T-helper 17 cell (primary cell): Measurements from ENCODE around the gene P2RX7. TPM values are rescaled to one million over a fixed set of nuclear protein-coding genes. Genes with fewer than 3 reads are reported as not detected.
A peak's percentile ranks its signal among the peaks of the same experiment; 100 is the strongest.

ENCODE experiments used
- ATAC-seq: fragments of 150-1000 bp; cut with Tn5 transposase; 2 replicates; pipeline ENCODE4 v1.10.0; 2021; ENCODE audit warnings: mild to moderate bottlenecking, moderate library complexity
- DNase-seq, 3 donors: peaks; one replicate each; pipeline versions ENCODE4 v3.0.0 to v3.0.0-alpha.2; 2020 to 2021
- H3K9me3 ChIP-seq: one replicate; pipeline ENCODE4 v1.7.0; 2013; ENCODE audit warnings: low read length, mild to moderate bottlenecking; ENCODE audit not compliant: control insufficient read depth, poor library complexity, severe bottlenecking
- H3K27ac Mint-ChIP-seq: one replicate; pipeline ENCODE4 v1.8.0; 2022; ENCODE audit warnings: mild to moderate bottlenecking, moderate library complexity, mixed read lengths
- H3K27me3 Mint-ChIP-seq: one replicate; pipeline ENCODE4 v1.8.0; 2022; ENCODE audit warnings: mixed read lengths
- H3K36me3 Mint-ChIP-seq: one replicate; pipeline ENCODE4 v1.8.0; 2022; ENCODE audit warnings: low read depth, mixed read lengths
- H3K4me1 Mint-ChIP-seq: one replicate; pipeline ENCODE4 v1.8.0; 2022; ENCODE audit warnings: mild to moderate bottlenecking, mixed read lengths
- H3K4me3 Mint-ChIP-seq: one replicate; pipeline ENCODE4 v1.8.0; 2022; ENCODE audit warnings: mild to moderate bottlenecking, moderate library complexity, mixed read lengths
- total RNA-seq, 4 donors: library from RNA in 2 of 4; stranded (reverse) in 2 of 4; gene quantifications; one replicate each; pipeline ENCODE4 v1.2.3 and lab custom pipeline; 2022 to 2026

The P2RX7 gene
- total RNA-seq, 2 donors from 2014 or later, result 6.3 to 10.4 TPM

DNA sequence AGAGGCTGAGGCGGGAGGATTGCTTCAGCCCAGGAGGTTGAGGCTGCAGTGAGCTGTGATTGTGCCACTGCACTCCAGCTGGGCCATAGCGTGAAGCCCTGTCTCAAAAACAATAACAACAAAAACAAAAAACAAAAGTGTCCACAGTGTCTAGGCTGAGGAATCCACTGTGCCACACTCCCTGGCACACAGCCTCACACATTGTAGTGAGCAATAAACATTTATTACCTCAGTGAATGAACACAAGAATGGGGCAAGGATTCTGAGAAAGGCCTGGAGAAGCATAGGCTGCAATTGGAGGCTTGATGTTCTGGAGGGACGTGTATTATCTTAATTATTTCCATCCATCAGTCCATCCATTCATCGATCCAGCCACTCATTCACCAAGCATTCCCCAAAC lies 17.1 kb upstream of the P2RX7 start:
- ATAC-seq (no peak), DNase-seq (no peak)
- H3K36me3 Mint-ChIP-seq, result no peaks in the 10 kb centered on the region
- H3K9me3 ChIP-seq, result no peaks in the 10 kb centered on the region
- H3K27me3 Mint-ChIP-seq, result peaks cover 5% of the 10 kb centered on the region
- no peak overlapping the region for H3K27ac Mint-ChIP-seq
- H3K4me3 Mint-ChIP-seq, result no peak overlapping the region
- peaks cover 5% of the 10 kb centered on the region for H3K4me1 Mint-ChIP-seq

- ATAC-seq (no peak), DNase-seq (no peak)
- Mint-ChIP-seq H3K27me3 (peaks cover 5% of the 10 kb centered on the region), H3K4me3 (no peak overlapping the region), H3K36me3 (no peaks in the 10 kb centered on the region), H3K4me1 (peaks cover 9% of the 10 kb centered on the region), H3K27ac (no peak overlapping the region)
- no peaks in the 10 kb centered on the region for H3K9me3 ChIP-seq
Observed at GRCh38 chr12:121116318-121117225, 16.1 kb upstream of the P2RX7 start.

- ATAC-seq (no peak), DNase-seq (no peak)
- H3K27ac Mint-ChIP-seq, result no peak overlapping the region
- H3K4me3 Mint-ChIP-seq, result no peak overlapping the region
- peaks cover 5% of the 10 kb centered on the region for H3K27me3 Mint-ChIP-seq
- H3K36me3 Mint-ChIP-seq, result no peaks in the 10 kb centered on the region
- no peaks in the 10 kb centered on the region for H3K9me3 ChIP-seq
- peaks cover 9% of the 10 kb centered on the region for H3K4me1 Mint-ChIP-seq
Observed at GRCh38 chr12:121117226-121117777, 15.4 kb upstream of the P2RX7 start.

DNA sequence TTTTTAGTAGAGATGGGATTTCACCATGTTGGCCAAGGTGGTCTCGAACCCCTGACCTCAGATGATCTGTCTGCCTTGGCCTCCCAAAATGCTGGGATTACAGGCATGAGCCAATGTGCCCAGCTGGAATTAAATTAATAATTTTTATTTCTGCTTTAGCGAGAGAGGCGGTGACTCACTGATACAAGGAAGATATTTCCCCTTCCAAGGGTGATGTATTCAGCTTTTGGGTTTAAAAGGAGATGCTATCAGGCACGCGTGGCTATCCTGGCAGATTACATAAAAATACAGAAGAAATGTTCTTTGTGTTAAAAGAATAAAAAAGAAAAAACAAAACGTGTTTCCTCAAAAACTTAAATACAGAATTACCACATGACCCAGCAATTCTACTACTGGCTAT lies 12.4 kb upstream of the P2RX7 start:
- ATAC-seq (no peak), DNase-seq (no peak)
- no peaks in the 10 kb centered on the region for H3K9me3 ChIP-seq
- Mint-ChIP-seq H3K27ac (no peak overlapping the region), H3K36me3 (no peaks in the 10 kb centered on the region), H3K27me3 (peaks cover 5% of the 10 kb centered on the region), H3K4me3 (no peak overlapping the region), H3K4me1 (peaks cover 24% of the 10 kb centered on the region)

- no peak for DNase-seq
- H3K4me1 Mint-ChIP-seq, result peaks cover 26% of the 10 kb centered on the region
- H3K4me3 Mint-ChIP-seq, result no peak overlapping the region
Observed at GRCh38 chr12:121120989-121121755, 11.5 kb upstream of the P2RX7 start.

DNA sequence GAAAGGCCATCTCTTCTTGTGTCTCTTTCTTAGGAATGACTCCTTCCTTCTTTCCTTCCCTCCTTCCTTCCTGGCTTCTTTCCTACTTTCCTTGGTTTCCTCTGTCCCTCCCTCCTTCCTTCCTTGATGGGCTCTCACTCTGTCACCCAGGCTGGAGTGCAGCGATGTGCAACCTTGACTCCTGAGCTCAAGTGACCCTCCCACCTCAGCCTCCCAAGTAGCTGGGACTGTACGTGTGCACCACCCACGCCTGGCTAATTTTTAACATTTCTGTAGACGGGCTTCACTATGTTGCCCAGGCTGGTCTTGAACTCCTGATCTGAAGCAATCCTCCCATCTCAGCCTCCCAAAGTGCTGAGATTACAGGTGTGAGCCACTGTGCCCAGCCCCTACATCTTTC lies 10.9 kb upstream of the P2RX7 start:
- peaks cover 27% of the 10 kb centered on the region for H3K4me1 Mint-ChIP-seq
- H3K27ac Mint-ChIP-seq, result no peak overlapping the region
- no peaks in the 10 kb centered on the region for H3K36me3 Mint-ChIP-seq
- H3K27me3 Mint-ChIP-seq, result peaks cover 5% of the 10 kb centered on the region
- DNase-seq (no peak), ATAC-seq (no peak)
- H3K4me3 Mint-ChIP-seq, result no peak overlapping the region
- no peaks in the 10 kb centered on the region for H3K9me3 ChIP-seq

More at GRCh38 chr12:121120989-121121755, 11.5 kb upstream of the P2RX7 start:
- no peak for ATAC-seq
- Mint-ChIP-seq H3K36me3 (no peaks in the 10 kb centered on the region), H3K27ac (no peak overlapping the region), H3K27me3 (peaks cover 5% of the 10 kb centered on the region)
- H3K9me3 ChIP-seq, result no peaks in the 10 kb centered on the region

GRCh38 chr12:121123488-121123887 lies 9.2 kb upstream of the P2RX7 start:
- peaks cover 36% of the 10 kb centered on the region for H3K4me1 Mint-ChIP-seq
- H3K4me3 Mint-ChIP-seq, result no peak overlapping the region
- no peaks in the 10 kb centered on the region for H3K9me3 ChIP-seq
- peaks cover 5% of the 10 kb centered on the region for H3K27me3 Mint-ChIP-seq
- H3K36me3 Mint-ChIP-seq, result no peaks in the 10 kb centered on the region
- no peak for ATAC-seq
- DNase-seq, result no peak
- no peak overlapping the region for H3K27ac Mint-ChIP-seq

DNA sequence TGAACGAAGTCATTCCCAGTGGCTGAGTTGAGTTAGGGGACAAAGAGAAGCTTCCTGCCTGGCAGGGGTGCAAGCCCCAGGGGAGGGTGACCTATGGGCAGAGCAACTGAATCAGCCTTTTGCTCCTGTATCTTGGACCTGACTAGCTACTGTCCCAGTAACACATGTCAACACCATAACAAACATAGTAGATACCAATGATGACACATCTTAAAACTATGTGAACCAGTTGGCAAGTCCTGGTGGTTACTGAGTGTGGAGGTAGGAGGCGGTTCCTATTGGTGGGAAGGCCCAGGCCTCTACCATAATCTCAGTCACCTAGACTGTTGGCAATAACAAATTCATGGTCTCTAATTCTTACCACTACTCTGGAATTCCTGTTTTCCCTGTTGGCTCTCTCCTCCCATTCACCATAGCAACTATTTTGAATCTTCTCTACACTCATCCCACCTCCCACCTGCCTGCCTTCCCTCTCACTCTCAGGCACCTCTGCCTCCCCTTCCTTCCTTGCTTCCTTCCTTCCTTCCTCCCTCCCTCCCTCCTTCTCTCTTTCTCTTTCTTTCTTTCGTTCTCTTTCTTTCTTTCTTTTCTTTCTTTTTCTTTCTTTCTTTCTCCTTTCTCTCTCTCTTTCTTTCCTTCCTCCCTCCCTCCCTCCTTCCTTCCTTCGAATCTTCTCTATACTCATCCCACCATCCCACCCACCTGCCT lies 8.1 kb upstream of the P2RX7 start:
- no peak for ATAC-seq
- no peak overlapping the region for H3K4me3 Mint-ChIP-seq

GRCh38 chr12:121127501-121127900 lies 5.2 kb upstream of the P2RX7 start:
- H3K4me1 Mint-ChIP-seq, result peaks cover 55% of the 10 kb centered on the region
- H3K36me3 Mint-ChIP-seq, result no peaks in the 10 kb centered on the region
- ATAC-seq (no peak), DNase-seq (no peak)
- H3K27me3 Mint-ChIP-seq, result no peaks in the 10 kb centered on the region
- H3K27ac Mint-ChIP-seq, result peak overlapping the region; percentile 27
- no peak overlapping the region for H3K4me3 Mint-ChIP-seq
- no peaks in the 10 kb centered on the region for H3K9me3 ChIP-seq

More for the DNA sequence above, 8.1 kb upstream of the P2RX7 start:
- Mint-ChIP-seq H3K4me1 (peaks cover 40% of the 10 kb centered on the region), H3K27ac (peak overlapping the region; percentile 12), H3K36me3 (no peaks in the 10 kb centered on the region), H3K27me3 (no peaks in the 10 kb centered on the region)
- no peak for DNase-seq
- no peaks in the 10 kb centered on the region for H3K9me3 ChIP-seq

DNA sequence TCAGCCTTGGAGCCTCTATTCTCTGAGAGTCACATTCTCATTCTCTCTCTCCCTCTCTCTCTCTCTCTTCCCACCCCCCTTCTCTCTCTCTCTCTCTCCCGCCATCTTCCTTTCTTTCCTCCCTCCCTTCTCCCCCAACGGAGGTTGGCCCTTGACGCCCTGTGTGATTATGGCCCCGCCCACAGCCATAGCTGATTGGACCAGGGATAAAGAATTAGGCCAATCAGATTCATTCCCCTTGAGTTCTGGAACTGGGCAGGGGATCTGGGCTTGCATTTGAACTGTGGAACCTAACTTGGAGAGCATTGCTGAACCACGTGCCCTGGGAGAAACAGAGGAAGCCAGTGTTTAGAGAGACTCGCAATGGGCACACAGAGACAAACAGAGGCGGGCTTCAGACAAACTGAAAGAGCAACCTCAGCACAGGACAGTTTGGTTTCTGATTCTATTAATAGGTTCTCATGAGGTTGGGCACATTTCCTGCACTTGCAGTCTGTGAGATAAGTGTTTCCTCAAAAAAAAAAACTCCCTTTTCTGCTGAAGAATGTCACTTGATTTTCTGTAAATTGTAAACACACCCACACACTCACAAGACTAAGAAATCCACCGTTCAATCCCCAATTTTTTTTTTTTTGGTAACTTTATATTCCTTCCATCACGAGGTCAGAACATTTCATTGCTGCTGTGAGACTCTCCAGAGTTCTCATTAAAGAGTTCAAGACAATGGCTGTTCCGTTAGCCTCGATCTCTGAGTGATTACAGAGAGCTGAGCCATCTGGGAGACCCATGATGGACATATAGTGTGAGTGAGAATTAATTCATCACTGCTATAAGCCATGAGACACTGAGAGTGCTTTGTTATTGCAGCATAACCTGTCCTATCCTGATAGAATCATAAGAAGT lies 3.5 kb upstream of the P2RX7 start:
- Mint-ChIP-seq H3K27me3 (no peaks in the 10 kb centered on the region), H3K4me1 (peaks cover 62% of the 10 kb centered on the region), H3K36me3 (no peaks in the 10 kb centered on the region), H3K4me3 (peak overlapping the region; percentile 84), H3K27ac (peak overlapping the region; percentile 74)
- DNase-seq, result peak; percentile 57 to 62 (median 61)
- ATAC-seq, result peak; percentile 89
- H3K9me3 ChIP-seq, result no peaks in the 10 kb centered on the region

DNA sequence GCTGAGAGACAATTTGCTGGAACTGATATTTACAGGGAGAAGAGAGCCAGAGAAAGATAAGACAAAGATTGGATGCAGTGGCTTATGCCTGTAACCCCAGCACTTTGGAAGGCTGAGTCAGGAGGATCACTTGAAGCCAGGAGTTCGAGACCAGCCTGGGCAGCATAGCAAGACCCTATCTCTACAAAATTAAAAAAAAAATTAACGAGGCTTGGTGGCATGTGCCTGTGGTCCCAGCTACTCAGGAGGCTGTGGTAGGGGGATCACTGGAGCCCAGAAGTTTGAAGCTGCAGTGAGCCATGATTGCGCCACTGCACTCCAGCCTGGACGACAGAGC lies 2.9 kb upstream of the P2RX7 start:
- Mint-ChIP-seq H3K4me1 (peaks cover 60% of the 10 kb centered on the region), H3K4me3 (peak overlapping the region; percentile 84), H3K36me3 (no peaks in the 10 kb centered on the region), H3K27me3 (no peaks in the 10 kb centered on the region), H3K27ac (peak overlapping the region; percentile 74)
- DNase-seq (no peak), ATAC-seq (no peak)
- no peaks in the 10 kb centered on the region for H3K9me3 ChIP-seq

- no peak for DNase-seq
- ATAC-seq, result no peak
- Mint-ChIP-seq H3K36me3 (no peaks in the 10 kb centered on the region), H3K27me3 (no peaks in the 10 kb centered on the region), H3K4me1 (peaks cover 57% of the 10 kb centered on the region), H3K4me3 (no peak overlapping the region), H3K27ac (peak overlapping the region; percentile 37)
- no peaks in the 10 kb centered on the region for H3K9me3 ChIP-seq
Observed at GRCh38 chr12:121130866-121131373, 1.8 kb upstream of the P2RX7 start.
